PFSK-1 (cell line): ENCODE measurements around the gene DGKZ.

Experiments
- POLR2AphosphoS5 ChIP-seq: IDR thresholded peaks from 2 replicates; pipeline ENCODE4 v1.6.1; 2012; ENCODE audit warnings: low read depth, mild to moderate bottlenecking, control low read depth, low read length, moderate library complexity
- TAF1 ChIP-seq: IDR thresholded peaks from 2 replicates; pipeline ENCODE4 v1.6.1; 2012; ENCODE audit warnings: low read length, control low read depth, borderline replicate concordance; ENCODE audit not compliant: insufficient read depth
- TF ChIP-seq, protein P1 (sequence below), 2 experiments: IDR thresholded peaks; 2 replicates each; pipeline versions ENCODE4 v1.6.1 to v1.8.0; 2011 to 2012; ENCODE audit warnings: low read depth in 2 of 2, low read length in 2 of 2, control low read depth in 1 of 2, inconsistent platforms in 1 of 2, mild to moderate bottlenecking in 1 of 2, moderate library complexity in 1 of 2; ENCODE audit not compliant: insufficient read depth in 1 of 2

- TF ChIP-seq TAF1 (peak; percentile 65; the same call in 1 of the 2 replicates), POLR2AphosphoS5 (peak; percentile 70; the same call in 1 of the 2 replicates)
- TF ChIP-seq, protein P1, sequence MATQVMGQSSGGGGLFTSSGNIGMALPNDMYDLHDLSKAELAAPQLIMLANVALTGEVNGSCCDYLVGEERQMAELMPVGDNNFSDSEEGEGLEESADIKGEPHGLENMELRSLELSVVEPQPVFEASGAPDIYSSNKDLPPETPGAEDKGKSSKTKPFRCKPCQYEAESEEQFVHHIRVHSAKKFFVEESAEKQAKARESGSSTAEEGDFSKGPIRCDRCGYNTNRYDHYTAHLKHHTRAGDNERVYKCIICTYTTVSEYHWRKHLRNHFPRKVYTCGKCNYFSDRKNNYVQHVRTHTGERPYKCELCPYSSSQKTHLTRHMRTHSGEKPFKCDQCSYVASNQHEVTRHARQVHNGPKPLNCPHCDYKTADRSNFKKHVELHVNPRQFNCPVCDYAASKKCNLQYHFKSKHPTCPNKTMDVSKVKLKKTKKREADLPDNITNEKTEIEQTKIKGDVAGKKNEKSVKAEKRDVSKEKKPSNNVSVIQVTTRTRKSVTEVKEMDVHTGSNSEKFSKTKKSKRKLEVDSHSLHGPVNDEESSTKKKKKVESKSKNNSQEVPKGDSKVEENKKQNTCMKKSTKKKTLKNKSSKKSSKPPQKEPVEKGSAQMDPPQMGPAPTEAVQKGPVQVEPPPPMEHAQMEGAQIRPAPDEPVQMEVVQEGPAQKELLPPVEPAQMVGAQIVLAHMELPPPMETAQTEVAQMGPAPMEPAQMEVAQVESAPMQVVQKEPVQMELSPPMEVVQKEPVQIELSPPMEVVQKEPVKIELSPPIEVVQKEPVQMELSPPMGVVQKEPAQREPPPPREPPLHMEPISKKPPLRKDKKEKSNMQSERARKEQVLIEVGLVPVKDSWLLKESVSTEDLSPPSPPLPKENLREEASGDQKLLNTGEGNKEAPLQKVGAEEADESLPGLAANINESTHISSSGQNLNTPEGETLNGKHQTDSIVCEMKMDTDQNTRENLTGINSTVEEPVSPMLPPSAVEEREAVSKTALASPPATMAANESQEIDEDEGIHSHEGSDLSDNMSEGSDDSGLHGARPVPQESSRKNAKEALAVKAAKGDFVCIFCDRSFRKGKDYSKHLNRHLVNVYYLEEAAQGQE (IDR thresholded peaks at IDR 0.05; ENCODE audit: insufficient read depth in 1 of 2, low read depth in 2 of 2, low read length in 2 of 2) = peak in 1 of 2 experiments; percentile 40; a peak in 2 of 4 replicates
Measured at GRCh38 chr11:46346886-46347636, at the start of gene DGKZ.
